CD8-positive, alpha-beta memory T cell (primary cell): ENCODE results near the gene NAT16. TPM values are rescaled to one million over a fixed set of nuclear protein-coding genes. Genes with fewer than 3 reads are reported as not detected.
"Not testable (repeated sequence)": the region's sequence is repeated elsewhere in the genome, so short reads cannot be mapped to it uniquely, and the experiment has no call there.

ENCODE experiments used
- CTCF ChIA-PET: fragments of 350-600 bp; sonication (Branson Sonifier 250); formaldehyde crosslinking; loops from one replicate; lab custom pipeline; 2021; ENCODE audit warnings: antibody characterized with exemption; lab: Charles Lee
- POLR2A ChIA-PET: fragments of 350-600 bp; sonication (Branson Sonifier 250); formaldehyde crosslinking; loops from one replicate; lab custom pipeline; 2021; ENCODE audit warnings: antibody characterized with exemption; lab: Charles Lee
- DNase-seq, 5 donors: peaks; one replicate each; pipeline versions ENCODE4 v3.0.0 to v3.0.0-alpha.2; 2020 to 2022; ENCODE audit warnings: mixed read lengths in 1 of 5
- H3K27ac ChIP-seq: one replicate; pipeline ENCODE4 v1.7.0; 2013; ENCODE audit warnings: low read depth, mild to moderate bottlenecking, low read length, moderate library complexity
- H3K27me3 ChIP-seq: 2 replicates; pipeline ENCODE4 v1.7.0; 2013; ENCODE audit warnings: low read length, mild to moderate bottlenecking; ENCODE audit not compliant: insufficient read depth, poor library complexity, severe bottlenecking
- H3K36me3 ChIP-seq: 2 replicates; pipeline ENCODE4 v1.7.0; 2013; ENCODE audit warnings: mild to moderate bottlenecking, low read length, moderate library complexity; ENCODE audit not compliant: insufficient read depth
- H3K4me1 ChIP-seq: 2 replicates; pipeline ENCODE4 v1.7.0; 2013; ENCODE audit warnings: mild to moderate bottlenecking, low read length, moderate library complexity; ENCODE audit not compliant: insufficient read depth
- H3K4me3 ChIP-seq: 2 replicates; pipeline ENCODE4 v1.7.0; 2013; ENCODE audit warnings: mild to moderate bottlenecking, low read length
- H3K9me3 ChIP-seq: 2 replicates; pipeline ENCODE4 v1.7.0; 2013; ENCODE audit warnings: mild to moderate bottlenecking, low read length
- H3K27ac Mint-ChIP-seq, 8 donors: one replicate each; pipeline ENCODE4 v1.8.0; 2020 to 2021; ENCODE audit warnings: mixed read lengths in 8 of 8, mild to moderate bottlenecking in 6 of 8, inconsistent platforms in 3 of 8, moderate library complexity in 3 of 8
- H3K27me3 Mint-ChIP-seq, 2 donors: one replicate each; pipeline ENCODE4 v1.8.0; 2020 to 2021; ENCODE audit warnings: mixed read lengths in 2 of 2, mild to moderate bottlenecking in 1 of 2, moderate library complexity in 1 of 2
- H3K36me3 Mint-ChIP-seq, 3 donors: one replicate each; pipeline ENCODE4 v1.8.0; 2020 to 2021; ENCODE audit warnings: mixed read lengths in 3 of 3, inconsistent platforms in 1 of 3, mild to moderate bottlenecking in 1 of 3
- H3K4me1 Mint-ChIP-seq, 3 donors: one replicate each; pipeline ENCODE4 v1.8.0; 2020 to 2021; ENCODE audit warnings: mixed read lengths in 3 of 3, inconsistent platforms in 1 of 3, mild to moderate bottlenecking in 1 of 3
- H3K4me3 Mint-ChIP-seq, 7 donors: one replicate each; pipeline ENCODE4 v1.8.0; 2020 to 2021; ENCODE audit warnings: mixed read lengths in 7 of 7, mild to moderate bottlenecking in 6 of 7, moderate library complexity in 4 of 7, inconsistent platforms in 2 of 7
- H3K9me3 Mint-ChIP-seq, 5 donors: one replicate each; pipeline ENCODE4 v1.8.0; 2020 to 2022; ENCODE audit warnings: mixed read lengths in 5 of 5, mild to moderate bottlenecking in 3 of 5, moderate library complexity in 2 of 5, inconsistent platforms in 1 of 5
- polyA plus RNA-seq: library from polyadenylated mRNA; unstranded; fragments of 300-500 nt; fragmentation: Illumina TruSeq; gene quantifications from one replicate; pipeline ENCODE4 v1.2.3, GENCODE V29; 2021
- total RNA-seq, 2 experiments: library from RNA; stranded (reverse); gene quantifications; one replicate each; pipeline ENCODE4 v1.2.3, GENCODE V29; 2021

NAT16 gene
- total and polyA plus RNA-seq, 3 experiments from 2014 or later = not detected

DNA sequence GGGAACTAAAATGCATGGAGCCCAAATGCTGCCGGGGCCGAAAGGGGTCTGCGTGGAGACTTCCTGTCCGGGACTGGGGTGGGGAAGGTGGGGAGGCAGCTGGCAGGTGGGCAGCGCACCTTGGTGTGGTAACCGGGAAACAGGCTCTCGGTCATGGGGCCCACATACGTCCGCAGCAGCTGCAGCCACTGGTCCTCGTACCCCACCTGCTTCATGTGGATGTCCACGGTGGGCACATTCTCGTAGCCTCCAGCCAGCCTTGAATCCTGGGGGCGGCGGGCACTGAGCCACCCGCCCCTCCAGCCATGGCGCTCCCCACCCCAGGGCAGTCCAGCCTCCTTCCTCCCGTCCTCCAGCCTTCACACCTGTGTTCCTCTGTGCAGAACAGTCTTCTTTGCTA, 27.4 kb upstream of the NAT16 start:
- H3K27me3 ChIP-seq = no peaks in the 10 kb centered on the region
- H3K4me3 Mint-ChIP-seq = no peak overlapping the region
- ChIA-PET POLR2A (no interaction called here), CTCF (no interaction called here)
- H3K9me3 ChIP-seq = no peaks in the 10 kb centered on the region
- H3K27ac ChIP-seq = no peak overlapping the region
- no peak overlapping the region for H3K27ac Mint-ChIP-seq
- H3K36me3 Mint-ChIP-seq = peaks cover 6 to 40% (median 6%) of the 10 kb centered on the region in 3 donors
- peaks cover 6 to 9% (median 8%) of the 10 kb centered on the region in 3 donors for H3K4me1 Mint-ChIP-seq
- no peak overlapping the region for H3K4me3 ChIP-seq
- DNase-seq = no peak
- peaks cover 5% of the 10 kb centered on the region for H3K4me1 ChIP-seq
- no peaks in the 10 kb centered on the region for H3K36me3 ChIP-seq
- peaks cover 12 to 13% of the 10 kb centered on the region in 2 donors for H3K27me3 Mint-ChIP-seq
- no peaks in the 10 kb centered on the region for H3K9me3 Mint-ChIP-seq

- POLR2A ChIA-PET = no interaction called here
- Mint-ChIP-seq H3K9me3 (no peaks in the 10 kb centered on the region), H3K27me3 (peaks cover 13 to 15% of the 10 kb centered on the region in 2 donors), H3K27ac (no peak overlapping the region), H3K36me3 (peaks cover 6 to 36% (median 6%) of the 10 kb centered on the region in 3 donors), H3K4me3 (no peak overlapping the region), H3K4me1 (peaks cover 6 to 9% (median 8%) of the 10 kb centered on the region in 3 donors)
- H3K4me3 ChIP-seq = no peak overlapping the region
- no peaks in the 10 kb centered on the region for H3K27me3 ChIP-seq
- no peaks in the 10 kb centered on the region for H3K36me3 ChIP-seq
- H3K9me3 ChIP-seq = no peaks in the 10 kb centered on the region
- DNase-seq = no peak
- CTCF ChIA-PET = interaction anchor here (6.4 kb wide), 1 partner anchor 13 kb away, joined by 31 read pairs; no protein-coding TSS in a partner anchor
- no peak overlapping the region for H3K27ac ChIP-seq
- peaks cover 5% of the 10 kb centered on the region for H3K4me1 ChIP-seq
Measured at GRCh38 chr7:101206665-101207042, 26.6 kb upstream of the NAT16 start.

- H3K4me1 Mint-ChIP-seq = peaks cover 6 to 10% (median 8%) of the 10 kb centered on the region in 3 donors
- Histone ChIP-seq H3K9me3 (no peaks in the 10 kb centered on the region), H3K4me1 (peaks cover 5% of the 10 kb centered on the region), H3K4me3 (no peak overlapping the region), H3K36me3 (no peaks in the 10 kb centered on the region), H3K27ac (no peak overlapping the region), H3K27me3 (no peaks in the 10 kb centered on the region)
- H3K4me3 Mint-ChIP-seq = no peak overlapping the region
- DNase-seq = no peak
- ChIA-PET POLR2A (no interaction called here), CTCF (interaction anchor here (6.4 kb wide), 1 partner anchor 13 kb away, joined by 31 read pairs; no protein-coding TSS in a partner anchor)
- no peaks in the 10 kb centered on the region for H3K9me3 Mint-ChIP-seq
- no peak overlapping the region for H3K27ac Mint-ChIP-seq
- peaks cover 6 to 31% (median 6%) of the 10 kb centered on the region in 3 donors for H3K36me3 Mint-ChIP-seq
- peaks cover 15 to 18% of the 10 kb centered on the region in 2 donors for H3K27me3 Mint-ChIP-seq
Measured at GRCh38 chr7:101205901-101206664, 26.0 kb upstream of the NAT16 start.

DNA sequence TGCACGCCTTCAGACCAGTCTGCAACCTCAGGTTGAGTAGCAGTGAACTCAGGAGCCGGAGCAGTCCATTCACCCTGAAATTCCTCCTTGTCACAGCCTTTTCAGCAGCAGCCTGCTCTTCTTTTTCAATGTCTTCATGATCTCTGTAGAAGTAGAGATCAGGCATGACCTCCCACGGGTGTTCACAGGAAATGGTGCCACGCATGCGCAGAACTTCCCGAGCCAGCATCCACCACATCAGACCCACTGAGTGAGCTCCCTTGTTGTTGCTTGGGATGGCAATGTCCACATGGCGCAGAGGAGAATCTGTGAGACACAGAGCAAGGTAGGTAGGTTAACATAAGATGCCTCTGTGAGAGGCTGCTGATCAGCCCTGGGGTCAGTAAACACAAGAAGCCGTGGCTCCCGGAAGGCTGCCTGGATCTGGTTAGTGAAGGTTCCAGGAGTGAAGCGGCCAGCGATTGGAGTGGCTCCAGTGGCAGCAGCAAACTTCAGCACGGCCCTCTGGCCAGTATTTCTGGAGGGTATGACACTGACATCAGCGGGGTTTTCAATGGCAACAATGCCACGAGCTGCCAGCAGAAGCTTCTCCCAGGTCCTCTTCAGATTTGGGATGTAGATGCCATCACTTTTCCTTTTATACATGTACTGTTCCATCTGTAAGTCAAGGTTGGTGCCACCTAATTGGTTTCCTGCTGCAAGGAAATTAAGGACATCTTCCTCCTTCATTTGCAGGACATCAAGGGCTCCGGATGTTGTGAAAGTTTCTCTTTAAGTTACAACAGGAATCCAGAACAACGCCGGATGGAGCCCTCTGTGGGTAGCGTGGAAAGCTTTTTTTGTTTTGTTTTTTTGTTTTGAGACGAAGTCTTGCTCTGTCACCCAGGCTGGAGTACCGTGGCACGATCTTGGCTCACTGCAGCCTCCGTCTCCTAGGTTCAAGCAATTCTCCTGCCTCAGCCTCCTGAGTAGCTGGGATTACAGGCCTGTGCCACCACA, 23.9 kb upstream of the NAT16 start:
- H3K9me3 Mint-ChIP-seq, H3K36me3 ChIP-seq, POLR2A ChIA-PET, H3K9me3 ChIP-seq, H3K27ac ChIP-seq, H3K4me3 ChIP-seq, H3K27me3 ChIP-seq, DNase-seq, H3K4me1 ChIP-seq: not testable (repeated sequence)
- peaks cover 3 to 18% (median 6%) of the 10 kb centered on the region in 3 donors for H3K36me3 Mint-ChIP-seq
- peaks cover 8 to 14% (median 9%) of the 10 kb centered on the region in 3 donors for H3K4me1 Mint-ChIP-seq
- H3K27me3 Mint-ChIP-seq = peaks cover 23 to 29% of the 10 kb centered on the region in 2 donors
- peak overlapping the region in 6 of 7 donors; percentile 27 to 74 (median 60) for H3K4me3 Mint-ChIP-seq
- peak overlapping the region in 2 of 8 donors; percentile 63 to 64 for H3K27ac Mint-ChIP-seq
- CTCF ChIA-PET = interaction anchor here (1.6 to 6.4 kb wide), 2 partner anchors 11 to 60 kb away, joined by 5 to 31 read pairs; no protein-coding TSS in a partner anchor

GRCh38 chr7:101202603-101202918, 22.5 kb upstream of the NAT16 start:
- Mint-ChIP-seq H3K27me3 (peaks cover 23 to 34% of the 10 kb centered on the region in 2 donors), H3K27ac (no peak overlapping the region), H3K4me3 (peak overlapping the region in 1 of 7 donors; percentile 13), H3K36me3 (peaks cover 0 to 9% (median 6%) of the 10 kb centered on the region in 3 donors), H3K4me1 (peaks cover 8 to 14% (median 9%) of the 10 kb centered on the region in 3 donors), H3K9me3 (no peaks in the 10 kb centered on the region)
- POLR2A ChIA-PET = no interaction called here
- Histone ChIP-seq H3K27me3 (no peaks in the 10 kb centered on the region), H3K9me3 (no peaks in the 10 kb centered on the region), H3K27ac (no peak overlapping the region), H3K36me3 (no peaks in the 10 kb centered on the region), H3K4me3 (no peak overlapping the region), H3K4me1 (peaks cover 5% of the 10 kb centered on the region)
- DNase-seq = no peak
- CTCF ChIA-PET = interaction anchor here (1.2 to 6.4 kb wide), 3 partner anchors 9 to 80 kb away, joined by 4 to 31 read pairs (median 5); no protein-coding TSS in a partner anchor

DNA sequence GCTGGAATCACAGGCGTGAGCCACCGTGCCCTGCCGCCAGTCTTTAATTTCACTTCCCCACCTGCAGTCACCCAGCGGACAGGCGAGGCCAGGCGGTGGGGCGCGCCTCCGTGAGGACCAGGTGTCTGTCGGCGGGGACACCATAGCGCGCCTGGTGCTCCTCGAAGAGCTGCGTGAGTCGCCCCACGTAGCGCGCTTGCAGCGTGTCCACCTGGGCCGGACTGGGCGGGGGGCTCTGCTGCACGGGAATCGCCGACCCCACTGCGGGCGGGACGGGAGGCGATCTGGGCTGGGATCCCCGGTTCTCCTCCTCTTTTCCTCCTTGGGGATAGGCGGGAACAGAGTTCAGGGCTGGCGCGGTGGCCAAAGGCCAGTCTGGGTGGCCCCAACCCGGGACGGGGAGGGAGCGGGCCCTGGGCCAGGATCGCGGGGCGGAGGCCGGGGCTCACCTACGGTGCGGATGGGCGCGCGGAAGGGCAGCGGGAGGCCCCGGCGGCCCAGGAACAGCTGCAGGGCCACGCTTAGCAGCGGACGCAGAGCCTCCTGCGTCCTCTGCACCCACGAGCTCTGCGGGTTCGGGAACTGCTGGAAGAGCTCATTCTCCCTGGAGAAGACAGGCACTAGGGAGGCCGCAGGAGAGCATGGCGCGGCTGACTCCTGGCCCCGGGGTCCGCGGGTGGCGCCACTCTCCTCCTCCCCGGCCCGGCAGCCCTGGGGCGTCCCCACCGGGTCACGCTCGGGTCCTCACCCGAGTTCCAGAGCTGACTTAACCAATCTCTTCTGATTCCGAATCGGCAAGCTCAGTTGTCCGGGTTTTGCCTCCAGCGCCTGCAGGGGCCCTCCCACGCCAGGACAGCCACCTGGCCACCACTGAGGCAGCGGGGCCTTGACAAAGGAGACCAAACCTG, 21.9 kb upstream of the NAT16 start:
- H3K4me3 Mint-ChIP-seq = peak overlapping the region in 3 of 7 donors; percentile 25 to 59 (median 56)
- Histone ChIP-seq H3K36me3 (no peaks in the 10 kb centered on the region), H3K27ac (no peak overlapping the region), H3K27me3 (no peaks in the 10 kb centered on the region), H3K4me1 (peaks cover 5% of the 10 kb centered on the region), H3K4me3 (no peak overlapping the region), H3K9me3 (no peaks in the 10 kb centered on the region)
- H3K27ac Mint-ChIP-seq = no peak overlapping the region
- H3K9me3 Mint-ChIP-seq = no peaks in the 10 kb centered on the region
- POLR2A ChIA-PET = interaction anchor here (0.6 kb wide), 1 partner anchor 16 kb away, joined by 3 read pairs; no protein-coding TSS in a partner anchor
- peaks cover 23 to 38% of the 10 kb centered on the region in 2 donors for H3K27me3 Mint-ChIP-seq
- peaks cover 0 to 8% (median 6%) of the 10 kb centered on the region in 3 donors for H3K36me3 Mint-ChIP-seq
- no peak for DNase-seq
- CTCF ChIA-PET = interaction anchor here (1.2 to 6.4 kb wide), 3 partner anchors 9 to 81 kb away, joined by 4 to 31 read pairs (median 5); no protein-coding TSS in a partner anchor
- H3K4me1 Mint-ChIP-seq = peaks cover 8 to 14% (median 9%) of the 10 kb centered on the region in 3 donors
